HL-60 (cell line): ENCODE data around the gene SIPA1L3.
"Not testable (repeated sequence)": the region's sequence is repeated elsewhere in the genome, so short reads cannot be mapped to it uniquely, and the experiment has no call there.

Source experiments
- GABPA ChIP-seq: IDR thresholded peaks from 2 replicates; pipeline ENCODE4 v1.6.1; 2012; ENCODE audit warnings: low read depth
- POLR2AphosphoS5 ChIP-seq: IDR thresholded peaks from 2 replicates; pipeline ENCODE4 v1.6.1; 2012; ENCODE audit warnings: low read depth
- TF ChIP-seq, protein P1 (sequence below): IDR thresholded peaks from one replicate; pipeline ENCODE4 v1.5.1; 2011; ENCODE audit warnings: low read length, control low read depth, inconsistent platforms; ENCODE audit not compliant: insufficient read depth

DNA sequence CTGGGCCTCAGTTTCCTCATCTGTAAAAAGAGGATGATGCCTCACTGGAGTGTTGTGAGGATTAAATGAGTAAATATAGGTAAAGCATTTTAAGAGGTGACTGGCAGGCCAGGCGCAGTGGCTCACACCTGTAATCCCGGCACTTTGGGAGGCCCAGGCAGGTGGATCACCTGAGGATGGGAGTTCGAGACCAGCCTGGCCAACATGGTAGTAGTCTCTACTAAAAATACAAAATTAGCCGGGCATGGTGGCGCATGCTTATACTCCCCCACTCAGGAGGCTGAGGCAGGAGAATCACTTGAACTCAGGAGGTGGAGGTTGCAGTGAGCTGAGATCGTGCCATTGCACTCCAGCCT lies 317.8 kb downstream of the SIPA1L3 start:
- TF ChIP-seq GABPA, POLR2AphosphoS5: not testable (repeated sequence)
- TF ChIP-seq, protein P1, sequence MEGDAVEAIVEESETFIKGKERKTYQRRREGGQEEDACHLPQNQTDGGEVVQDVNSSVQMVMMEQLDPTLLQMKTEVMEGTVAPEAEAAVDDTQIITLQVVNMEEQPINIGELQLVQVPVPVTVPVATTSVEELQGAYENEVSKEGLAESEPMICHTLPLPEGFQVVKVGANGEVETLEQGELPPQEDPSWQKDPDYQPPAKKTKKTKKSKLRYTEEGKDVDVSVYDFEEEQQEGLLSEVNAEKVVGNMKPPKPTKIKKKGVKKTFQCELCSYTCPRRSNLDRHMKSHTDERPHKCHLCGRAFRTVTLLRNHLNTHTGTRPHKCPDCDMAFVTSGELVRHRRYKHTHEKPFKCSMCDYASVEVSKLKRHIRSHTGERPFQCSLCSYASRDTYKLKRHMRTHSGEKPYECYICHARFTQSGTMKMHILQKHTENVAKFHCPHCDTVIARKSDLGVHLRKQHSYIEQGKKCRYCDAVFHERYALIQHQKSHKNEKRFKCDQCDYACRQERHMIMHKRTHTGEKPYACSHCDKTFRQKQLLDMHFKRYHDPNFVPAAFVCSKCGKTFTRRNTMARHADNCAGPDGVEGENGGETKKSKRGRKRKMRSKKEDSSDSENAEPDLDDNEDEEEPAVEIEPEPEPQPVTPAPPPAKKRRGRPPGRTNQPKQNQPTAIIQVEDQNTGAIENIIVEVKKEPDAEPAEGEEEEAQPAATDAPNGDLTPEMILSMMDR, result not testable (repeated sequence)
